GM12892 (cell line): ENCODE data around the gene DOCK1.

Experiments used
- POLR2A ChIP-seq: IDR thresholded peaks from 2 replicates; pipeline ENCODE4 v1.6.1; 2011; ENCODE audit warnings: low read depth, low read length, control low read depth
- TAF1 ChIP-seq: IDR thresholded peaks from 2 replicates; pipeline ENCODE4 v1.6.1; 2011; ENCODE audit warnings: low read depth, mild to moderate bottlenecking, control low read depth, low read length, borderline replicate concordance

- TF ChIP-seq POLR2A (no peak), TAF1 (no peak)
Observed at GRCh38 chr10:127450644-127451043, 545.4 kb downstream of the DOCK1 start.
